ENCODE results near the gene HEY2.

DNA sequence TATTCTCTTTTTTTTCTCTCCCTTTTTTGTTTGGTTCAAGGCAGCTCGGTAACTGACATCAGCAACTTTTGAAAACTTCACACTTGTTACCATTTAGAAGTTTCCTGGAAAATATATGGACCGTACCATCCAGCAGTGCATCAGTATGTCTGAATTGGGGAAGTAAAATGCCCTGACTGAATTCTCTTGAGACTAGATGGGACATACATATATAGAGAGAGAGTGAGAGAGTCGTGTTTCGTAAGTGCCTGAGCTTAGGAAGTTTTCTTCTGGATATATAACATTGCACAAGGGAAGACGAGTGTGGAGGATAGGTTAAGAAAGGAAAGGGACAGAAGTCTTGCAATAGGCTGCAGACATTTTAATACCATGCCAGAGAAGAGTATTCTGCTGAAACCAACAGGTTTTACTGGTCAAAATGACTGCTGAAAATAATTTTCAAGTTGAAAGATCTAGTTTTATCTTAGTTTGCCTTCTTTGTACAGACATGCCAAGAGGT, 10.6 kb downstream of the HEY2 start:
- no peak for TF ChIP-seq EZH2 (optimal IDR thresholded peaks at IDR 0.05; ENCODE audit: low read depth, low read length)
- TF ChIP-seq, protein P1, sequence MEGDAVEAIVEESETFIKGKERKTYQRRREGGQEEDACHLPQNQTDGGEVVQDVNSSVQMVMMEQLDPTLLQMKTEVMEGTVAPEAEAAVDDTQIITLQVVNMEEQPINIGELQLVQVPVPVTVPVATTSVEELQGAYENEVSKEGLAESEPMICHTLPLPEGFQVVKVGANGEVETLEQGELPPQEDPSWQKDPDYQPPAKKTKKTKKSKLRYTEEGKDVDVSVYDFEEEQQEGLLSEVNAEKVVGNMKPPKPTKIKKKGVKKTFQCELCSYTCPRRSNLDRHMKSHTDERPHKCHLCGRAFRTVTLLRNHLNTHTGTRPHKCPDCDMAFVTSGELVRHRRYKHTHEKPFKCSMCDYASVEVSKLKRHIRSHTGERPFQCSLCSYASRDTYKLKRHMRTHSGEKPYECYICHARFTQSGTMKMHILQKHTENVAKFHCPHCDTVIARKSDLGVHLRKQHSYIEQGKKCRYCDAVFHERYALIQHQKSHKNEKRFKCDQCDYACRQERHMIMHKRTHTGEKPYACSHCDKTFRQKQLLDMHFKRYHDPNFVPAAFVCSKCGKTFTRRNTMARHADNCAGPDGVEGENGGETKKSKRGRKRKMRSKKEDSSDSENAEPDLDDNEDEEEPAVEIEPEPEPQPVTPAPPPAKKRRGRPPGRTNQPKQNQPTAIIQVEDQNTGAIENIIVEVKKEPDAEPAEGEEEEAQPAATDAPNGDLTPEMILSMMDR (IDR thresholded peaks at IDR 0.05; ENCODE audit: low read length), result no peak
